Progenitor cell of endocrine pancreas (in vitro differentiated cells): Measurements from ENCODE around the gene CUL4A. TPM values are rescaled to one million over a fixed set of nuclear protein-coding genes. Genes with fewer than 3 reads are reported as not detected.
A peak's percentile ranks its signal among the peaks of the same experiment; 100 is the strongest.

Source experiments
- DNase-seq: peaks from one replicate; pipeline ENCODE4 v3.0.0; 2021; ENCODE audit warnings: low spot score; ENCODE audit not compliant: unreplicated experiment
- H3K27ac Mint-ChIP-seq: 2 replicates; pipeline ENCODE4 v1.8.0; 2021; ENCODE audit warnings: mild to moderate bottlenecking, moderate library complexity, mixed read lengths
- H3K27me3 Mint-ChIP-seq: 2 replicates; pipeline ENCODE4 v1.8.0; 2021; ENCODE audit warnings: mixed read lengths
- H3K36me3 Mint-ChIP-seq: 2 replicates; pipeline ENCODE4 v1.8.0; 2022; ENCODE audit warnings: mixed read lengths; ENCODE audit not compliant: insufficient read depth
- H3K4me1 Mint-ChIP-seq: 2 replicates; pipeline ENCODE4 v1.8.0; 2021; ENCODE audit warnings: low read depth, mixed read lengths
- H3K4me3 Mint-ChIP-seq: 2 replicates; pipeline ENCODE4 v1.8.0; 2021; ENCODE audit warnings: low read depth, mild to moderate bottlenecking, moderate library complexity, mixed read lengths
- H3K9me3 Mint-ChIP-seq: 2 replicates; pipeline ENCODE4 v1.8.0; 2021; ENCODE audit warnings: low read depth, mixed read lengths
- CTCF ChIP-seq: fragments of 200-600 bp; sonication (generic); IDR thresholded peaks from one replicate; pipeline ENCODE4 v1.5.0; 2021; ENCODE audit warnings: antibody characterized with exemption, mild to moderate bottlenecking; ENCODE audit not compliant: unreplicated experiment
- total RNA-seq: library from RNA; stranded (reverse); gene quantifications from 2 replicates; pipeline ENCODE4 v1.2.1, GENCODE V29; 2021

Gene CUL4A
- total RNA-seq, 1 donor from 2014 or later = 77.1 TPM

- no peak overlapping the region for H3K4me3 Mint-ChIP-seq
- H3K36me3 Mint-ChIP-seq = peaks cover 27% of the 10 kb centered on the region
- H3K4me1 Mint-ChIP-seq = peaks cover 29% of the 10 kb centered on the region
- H3K27me3 Mint-ChIP-seq = peaks cover 12% of the 10 kb centered on the region
- TF ChIP-seq CTCF = no peak
- H3K27ac Mint-ChIP-seq = no peak overlapping the region
- DNase-seq = no peak
- no peaks in the 10 kb centered on the region for H3K9me3 Mint-ChIP-seq
Observed at GRCh38 chr13:113167575-113167974, 41.8 kb upstream of the CUL4A start.

- H3K27ac Mint-ChIP-seq = no peak overlapping the region
- H3K27me3 Mint-ChIP-seq = peaks cover 9% of the 10 kb centered on the region
- no peak for TF ChIP-seq CTCF
- no peak for DNase-seq
- H3K9me3 Mint-ChIP-seq = no peaks in the 10 kb centered on the region
- H3K4me1 Mint-ChIP-seq = peaks cover 27% of the 10 kb centered on the region
- peaks cover 29% of the 10 kb centered on the region for H3K36me3 Mint-ChIP-seq
- H3K4me3 Mint-ChIP-seq = no peak overlapping the region
Observed at GRCh38 chr13:113168211-113168610, 41.2 kb upstream of the CUL4A start.

- Mint-ChIP-seq H3K4me3 (peak overlapping the region; percentile 9), H3K27ac (peak overlapping the region; percentile 63), H3K27me3 (no peaks in the 10 kb centered on the region), H3K36me3 (peaks cover 30% of the 10 kb centered on the region), H3K9me3 (no peaks in the 10 kb centered on the region), H3K4me1 (peaks cover 27% of the 10 kb centered on the region)
- TF ChIP-seq CTCF = no peak
- no peak for DNase-seq
Observed at GRCh38 chr13:113169277-113170272, 39.8 kb upstream of the CUL4A start.

- TF ChIP-seq CTCF = no peak
- peaks cover 35% of the 10 kb centered on the region for H3K36me3 Mint-ChIP-seq
- no peak for DNase-seq
- H3K27me3 Mint-ChIP-seq = no peaks in the 10 kb centered on the region
- H3K4me3 Mint-ChIP-seq = no peak overlapping the region
- peaks cover 27% of the 10 kb centered on the region for H3K4me1 Mint-ChIP-seq
- no peaks in the 10 kb centered on the region for H3K9me3 Mint-ChIP-seq
- H3K27ac Mint-ChIP-seq = no peak overlapping the region
Observed at GRCh38 chr13:113170511-113170910, 38.9 kb upstream of the CUL4A start.

GRCh38 chr13:113171250-113172125 lies 37.9 kb upstream of the CUL4A start:
- H3K27ac Mint-ChIP-seq = no peak overlapping the region
- peaks cover 33% of the 10 kb centered on the region for H3K36me3 Mint-ChIP-seq

More at GRCh38 chr13:113171250-113172125, 37.9 kb upstream of the CUL4A start:
- no peak for TF ChIP-seq CTCF
- Mint-ChIP-seq H3K9me3 (no peaks in the 10 kb centered on the region), H3K4me3 (no peak overlapping the region), H3K27me3 (no peaks in the 10 kb centered on the region), H3K4me1 (peaks cover 27% of the 10 kb centered on the region)
- DNase-seq = no peak
